GF-D8 (cell line): Measurements from ENCODE around the gene SSC5D.

ENCODE experiments used
- DNase-seq: peaks from one replicate; lab custom pipeline; 2025; lab: John Stamatoyannopoulos, UW

SSC5D gene

GRCh38 chr19:55455576-55456235 lies 32.5 kb upstream of the SSC5D start:
- no peak for DNase-seq

GRCh38 chr19:55456347-55456746 lies 31.9 kb upstream of the SSC5D start:
- no peak for DNase-seq

GRCh38 chr19:55457683-55458457 lies 30.4 kb upstream of the SSC5D start:
- no peak for DNase-seq

- no peak for DNase-seq
These were observed 28.7 kb upstream of the SSC5D start for GRCh38 chr19:55459551-55459949.

- DNase-seq, result no peak
These were observed 28.1 kb upstream of the SSC5D start for GRCh38 chr19:55459950-55460657.

GRCh38 chr19:55460670-55461258 lies 27.5 kb upstream of the SSC5D start:
- peak; percentile 22 for DNase-seq

- DNase-seq, result peak; percentile 97
These were observed 26.8 kb upstream of the SSC5D start, which contains the start of gene ISOC2 for GRCh38 chr19:55461259-55461973. ISOC2 (minus strand) TSS chr19:55461642; CDS start chr19:55456486, 5,156 bp downstream.

GRCh38 chr19:55461974-55462626 lies 26.1 kb upstream of the SSC5D start:
- no peak for DNase-seq

- DNase-seq, result no peak
These were observed 25.5 kb upstream of the SSC5D start for GRCh38 chr19:55462722-55463121.

GRCh38 chr19:55463583-55464031 lies 24.6 kb upstream of the SSC5D start:
- no peak for DNase-seq

GRCh38 chr19:55464039-55464661 lies 24.1 kb upstream of the SSC5D start:
- no peak for DNase-seq

- DNase-seq, result no peak
These were observed 23.6 kb upstream of the SSC5D start, which contains the start of gene C19orf85 for GRCh38 chr19:55464662-55465054. C19orf85 (minus strand) TSS chr19:55464751; CDS start chr19:55464554, 197 bp downstream.

GRCh38 chr19:55465460-55466240 lies 22.6 kb upstream of the SSC5D start:
- no peak for DNase-seq

GRCh38 chr19:55466241-55466614 lies 22.0 kb upstream of the SSC5D start:
- no peak for DNase-seq

- peak; percentile 51 for DNase-seq
These were observed 20.8 kb upstream of the SSC5D start for GRCh38 chr19:55467236-55468053.

GRCh38 chr19:55468054-55468393 lies 20.2 kb upstream of the SSC5D start:
- no peak for DNase-seq

GRCh38 chr19:55471266-55471665 lies 17.0 kb upstream of the SSC5D start:
- DNase-seq, result no peak

- DNase-seq, result no peak
These were observed 15.8 kb upstream of the SSC5D start for GRCh38 chr19:55472463-55472862.
